Pancreas (tissue), 10 donors: Measurements from ENCODE around the gene GPC6. TPM values are rescaled to one million over a fixed set of nuclear protein-coding genes. Genes with fewer than 3 reads are reported as not detected.

Source experiments
- ATAC-seq, 4 donors: fragments of 200-7000 bp; cut with Tn5 transposase; one replicate each; pipeline versions ENCODE4 v1.8.0 to v1.9.1; 2020; ENCODE audit warnings: mild to moderate bottlenecking in 4 of 4, moderate library complexity in 4 of 4
- DNase-seq, 6 donors: peaks; one replicate each; pipeline ENCODE4 v3.0.0-alpha.2; 2020
- FAIRE-seq: peaks from 2 replicates; lab custom pipeline; 2012; peaks lifted over from hg19 to GRCh38; lab: Jason Lieb, UNC
- H3K27ac ChIP-seq, 4 donors: fragments of 200-600 bp; sonication (generic); 1 replicate in 3 of 4; 2 replicates in 1 of 4; pipeline versions ENCODE4 v1.5.0 to v1.8.0; 2020
- H3K27me3 ChIP-seq, 4 donors: fragments of 200-600 bp; one replicate each; pipeline ENCODE4 v1.8.0; 2021
- H3K36me3 ChIP-seq, 3 donors: fragments of 200-600 bp; sonication (generic) in 1 of 3; one replicate each; pipeline versions ENCODE4 v1.5.0 to v1.8.0; 2020 to 2021
- H3K4me1 ChIP-seq, 3 donors: fragments of 200-600 bp; one replicate each; pipeline ENCODE4 v1.8.0; 2021
- H3K4me3 ChIP-seq, 4 donors: fragments of 200-600 bp; sonication (generic) in 2 of 4; one replicate each; pipeline versions ENCODE4 v1.5.0 to v1.8.0; 2020 to 2021
- H3K9me3 ChIP-seq, 4 donors: fragments of 200-600 bp; one replicate each; pipeline ENCODE4 v1.8.0; 2021
- WGBS, 2 donors: extraction: QIAGEN DNeasy Blood & Tissue Kit; methylation state at CpG; one replicate each; pipeline ENCODE4 v1.1.7; 2013; 5-methylcytosine and 5-hydroxymethylcytosine counted together
- intact Hi-C, 3 donors: fragments of 100-400 bp; cut with DNase I; formaldehyde crosslinking; loops; one replicate each; pipeline versions ENCODE4 v1.11.1 to v1.14.2; 2022
- polyA plus RNA-seq, 2 donors: library from polyadenylated mRNA; stranded (reverse); fragments of 200-250 nt; gene quantifications; one replicate each; pipeline ENCODE4 v1.2.3, GENCODE V29; 2013
- total RNA-seq, 6 donors: library from RNA; stranded (reverse); fragmentation: NEBNext Ultra II Directional in 4 of 6; extraction: Animal tissue kit (Norgen Biotek cat#: 25700) in 4 of 6; gene quantifications; one replicate each; pipeline versions ENCODE4 v1.2.1 to v1.2.4, GENCODE V29; 2021 to 2023
- TF ChIP-seq, protein P1 (sequence below), 4 donors: fragments of 200-600 bp; sonication (generic) in 3 of 4; IDR thresholded peaks; one replicate each; pipeline versions ENCODE4 v1.5.0 to v1.8.0; 2021; ENCODE audit warnings: antibody characterized with exemption in 4 of 4
- donor health status: healthy with polysubstance abuse.
- donor health status: DM: no; HTN: no; CAD: no; lungs with moderate emphysema.
- donor health status: DM: no; HTN: no; CAD: no.
- donor health status: control.
- donor health status: control.
- donor health status: Bipolar disorder and iron deficiency.
- donor health status: DM: yes; HTN: yes; CAD: no.
- donor health status: DM: no; HTN: no; CAD: no.
- donor health status: DM: no; HTN: no; CAD: no.
- donor health status: DM: yes; HTN: yes; CAD: no.

GPC6 gene
- total and polyA plus RNA-seq, 8 donors, result 0.23 to 3.3 (median 1.2) TPM

DNA sequence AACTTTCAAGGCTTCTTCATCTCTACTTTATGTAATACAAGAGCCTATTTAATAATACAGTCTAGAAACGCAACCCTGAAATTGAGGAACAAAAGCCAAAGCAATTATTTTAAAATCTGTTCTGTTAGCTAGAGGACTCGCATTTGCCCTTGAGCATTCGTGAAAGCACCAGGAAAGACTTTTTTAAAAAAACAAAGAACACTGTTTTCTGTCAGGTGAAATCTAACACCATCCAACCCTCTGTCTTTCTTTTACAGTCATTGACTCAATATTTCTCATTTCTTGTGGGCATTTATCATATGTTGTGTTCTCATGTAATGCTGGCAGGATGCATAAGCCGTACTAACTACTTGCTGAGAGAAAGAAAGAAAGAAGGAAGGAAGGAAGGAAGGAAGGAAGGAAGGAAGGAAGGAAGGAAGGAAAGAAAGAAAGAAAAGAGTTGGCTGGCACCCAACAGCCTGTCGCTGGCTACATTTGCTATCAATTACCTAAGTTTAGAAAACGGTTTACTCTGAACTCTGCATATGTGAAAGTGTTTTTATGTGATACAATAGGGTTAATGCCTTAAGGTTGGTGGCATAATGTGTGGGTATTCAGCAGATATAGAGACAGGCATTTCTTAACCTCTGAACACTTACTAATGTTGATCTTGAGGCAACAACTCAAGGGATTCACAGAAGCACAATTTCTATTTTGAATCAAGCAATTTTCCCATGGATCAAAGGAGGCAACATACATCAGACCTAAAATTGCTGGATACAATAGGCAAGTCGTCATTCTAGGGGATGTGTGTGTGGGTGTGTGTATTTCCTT lies 807.4 kb downstream of the GPC6 start:
- H3K27me3 ChIP-seq, result no peaks in the 10 kb centered on the region
- no peaks in the 10 kb centered on the region for H3K4me1 ChIP-seq
- H3K4me3 ChIP-seq, result no peak overlapping the region
- H3K27ac ChIP-seq, result no peak overlapping the region
- 32 to 38% methylated on average over 7 of the region's 7 CpGs for WGBS, 2 donors
- H3K9me3 ChIP-seq, result no peaks in the 10 kb centered on the region
- DNase-seq (no peak), FAIRE-seq (no peak), ATAC-seq (peak in 2 of 4 donors; percentile 25 to 51)
- intact Hi-C loops, result no loop called here
- H3K36me3 ChIP-seq, result no peaks in the 10 kb centered on the region
- TF ChIP-seq, protein P1, sequence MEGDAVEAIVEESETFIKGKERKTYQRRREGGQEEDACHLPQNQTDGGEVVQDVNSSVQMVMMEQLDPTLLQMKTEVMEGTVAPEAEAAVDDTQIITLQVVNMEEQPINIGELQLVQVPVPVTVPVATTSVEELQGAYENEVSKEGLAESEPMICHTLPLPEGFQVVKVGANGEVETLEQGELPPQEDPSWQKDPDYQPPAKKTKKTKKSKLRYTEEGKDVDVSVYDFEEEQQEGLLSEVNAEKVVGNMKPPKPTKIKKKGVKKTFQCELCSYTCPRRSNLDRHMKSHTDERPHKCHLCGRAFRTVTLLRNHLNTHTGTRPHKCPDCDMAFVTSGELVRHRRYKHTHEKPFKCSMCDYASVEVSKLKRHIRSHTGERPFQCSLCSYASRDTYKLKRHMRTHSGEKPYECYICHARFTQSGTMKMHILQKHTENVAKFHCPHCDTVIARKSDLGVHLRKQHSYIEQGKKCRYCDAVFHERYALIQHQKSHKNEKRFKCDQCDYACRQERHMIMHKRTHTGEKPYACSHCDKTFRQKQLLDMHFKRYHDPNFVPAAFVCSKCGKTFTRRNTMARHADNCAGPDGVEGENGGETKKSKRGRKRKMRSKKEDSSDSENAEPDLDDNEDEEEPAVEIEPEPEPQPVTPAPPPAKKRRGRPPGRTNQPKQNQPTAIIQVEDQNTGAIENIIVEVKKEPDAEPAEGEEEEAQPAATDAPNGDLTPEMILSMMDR (IDR thresholded peaks at IDR 0.05), result no peak

DNA sequence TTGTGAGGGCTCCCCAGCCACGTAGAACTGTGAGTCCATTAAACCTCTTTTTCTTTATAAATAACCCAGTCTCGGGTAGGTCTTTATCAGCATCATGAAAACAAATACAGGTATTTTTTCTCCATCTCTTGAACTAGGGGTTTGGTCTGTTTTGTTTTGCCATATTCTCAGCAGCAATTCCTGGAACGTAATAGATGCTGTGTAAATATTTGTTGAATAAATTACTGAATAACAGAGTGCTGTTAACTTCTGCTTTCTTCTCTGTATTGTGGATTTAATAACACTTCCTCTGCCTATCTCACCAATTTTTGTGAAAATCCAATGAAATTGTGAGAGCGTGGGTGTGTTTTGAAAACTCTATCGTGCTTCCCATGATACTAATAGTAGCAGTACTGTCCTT lies 823.4 kb downstream of the GPC6 start:
- DNase-seq (no peak), ATAC-seq (no peak), FAIRE-seq (no peak)
- H3K36me3 ChIP-seq, result no peaks in the 10 kb centered on the region
- WGBS, 2 donors, result 33 to 37% methylated on average over 5 of the region's 5 CpGs
- H3K27me3 ChIP-seq, result no peaks in the 10 kb centered on the region
- intact Hi-C loops, result no loop called here
- H3K4me1 ChIP-seq, result no peaks in the 10 kb centered on the region
- no peak overlapping the region for H3K27ac ChIP-seq
- TF ChIP-seq, protein P1 (IDR thresholded peaks at IDR 0.05), result no peak
- no peaks in the 10 kb centered on the region for H3K9me3 ChIP-seq
- H3K4me3 ChIP-seq, result no peak overlapping the region

DNA sequence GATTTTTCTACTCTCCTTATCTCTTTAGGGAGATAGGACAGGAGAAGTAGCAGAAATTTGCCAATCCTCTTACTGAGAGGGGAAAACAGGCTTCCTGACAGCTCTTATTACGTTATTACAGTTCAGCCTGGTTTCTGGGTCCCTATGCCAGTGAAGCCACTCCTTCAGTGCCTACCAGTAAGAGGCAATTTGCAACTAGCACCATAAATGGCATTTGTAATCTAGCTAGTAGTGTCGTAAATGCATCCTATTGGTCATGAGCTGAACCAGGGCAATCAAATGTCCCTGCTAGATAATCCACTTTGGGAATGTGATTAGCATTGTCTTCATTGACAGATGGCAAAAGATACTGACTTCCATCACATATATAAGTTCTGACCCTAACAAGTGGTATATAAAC lies 824.1 kb downstream of the GPC6 start:
- TF ChIP-seq, protein P1 (IDR thresholded peaks at IDR 0.05), result no peak
- Histone ChIP-seq H3K4me1 (no peaks in the 10 kb centered on the region), H3K4me3 (no peak overlapping the region), H3K9me3 (no peaks in the 10 kb centered on the region), H3K36me3 (no peaks in the 10 kb centered on the region), H3K27me3 (no peaks in the 10 kb centered on the region), H3K27ac (no peak overlapping the region)
- no peak for FAIRE-seq
- intact Hi-C loops, result no loop called here
- 68 to 69% methylated on average over 2 of the region's 2 CpGs for WGBS, 2 donors
- DNase-seq, result no peak
- no peak for ATAC-seq

DNA sequence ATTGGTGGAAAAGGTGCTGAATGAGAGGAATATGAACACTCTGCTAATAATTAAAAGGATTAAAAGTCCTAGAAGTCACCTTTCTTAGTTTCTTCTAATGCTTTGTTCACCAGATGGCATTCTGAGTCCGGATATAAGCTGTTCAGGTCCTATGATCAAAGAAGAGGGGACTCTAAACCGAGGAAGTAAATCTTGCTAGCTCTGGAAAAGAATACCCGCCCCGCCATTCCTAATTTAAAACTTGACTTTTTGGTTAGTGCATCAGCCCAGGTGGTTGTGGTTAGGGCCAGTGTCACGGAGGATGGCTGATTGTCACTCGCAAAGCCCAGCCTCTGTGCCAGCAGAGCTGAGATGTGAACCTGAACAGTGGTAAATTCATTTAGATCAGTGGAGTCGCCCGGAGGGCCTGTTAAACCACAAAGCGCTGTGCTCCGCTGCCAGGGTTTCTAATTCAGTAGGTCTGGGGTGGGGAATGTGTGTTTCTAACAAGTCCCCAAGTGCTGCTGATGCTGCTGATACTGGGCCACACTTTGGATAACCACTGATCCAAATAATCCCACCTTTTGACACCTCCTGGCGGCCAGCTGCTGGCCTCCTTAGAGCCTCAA lies 827.5 kb downstream of the GPC6 start:
- intact Hi-C loops, result no loop called here
- ATAC-seq, result no peak
- TF ChIP-seq, protein P1 (IDR thresholded peaks at IDR 0.05), result no peak
- H3K27me3 ChIP-seq, result no peaks in the 10 kb centered on the region
- no peaks in the 10 kb centered on the region for H3K36me3 ChIP-seq
- H3K4me1 ChIP-seq, result no peaks in the 10 kb centered on the region
- FAIRE-seq, result no peak
- H3K27ac ChIP-seq, result no peak overlapping the region
- DNase-seq, result peak in 1 of 6 donors; percentile 19
- WGBS, 2 donors, result 84 to 96% methylated on average over 11 of the region's 11 CpGs
- no peaks in the 10 kb centered on the region for H3K9me3 ChIP-seq
- H3K4me3 ChIP-seq, result no peak overlapping the region
